GM19099 (cell line): ENCODE measurements around the gene NOVA1.

Source experiments
- POLR2A ChIP-seq: IDR thresholded peaks from 3 replicates; pipeline ENCODE4 v1.6.1; 2011; ENCODE audit warnings: low read depth; ENCODE audit not compliant: insufficient read length; ENCODE audit errors: extremely low read depth

The NOVA1 gene

DNA sequence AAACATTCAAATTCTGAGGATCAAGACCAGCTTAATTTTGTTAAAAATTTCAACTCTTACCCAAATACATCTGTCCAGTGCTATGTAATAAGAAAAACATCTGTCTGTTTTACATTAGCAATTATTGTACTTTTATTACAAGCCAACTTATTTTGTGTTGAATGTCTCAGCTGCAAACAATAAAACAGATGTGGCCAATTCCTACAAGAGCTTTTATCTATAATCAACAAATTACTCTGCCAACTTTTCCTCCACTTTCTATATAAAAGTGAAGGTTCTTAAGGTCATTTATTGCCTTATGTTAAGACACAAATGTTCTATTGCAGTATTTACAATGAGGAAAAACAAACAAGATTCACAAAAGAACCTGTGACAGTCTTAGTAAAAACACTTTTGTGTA, 72.7 kb downstream of the NOVA1 start:
- no peak for TF ChIP-seq POLR2A

DNA sequence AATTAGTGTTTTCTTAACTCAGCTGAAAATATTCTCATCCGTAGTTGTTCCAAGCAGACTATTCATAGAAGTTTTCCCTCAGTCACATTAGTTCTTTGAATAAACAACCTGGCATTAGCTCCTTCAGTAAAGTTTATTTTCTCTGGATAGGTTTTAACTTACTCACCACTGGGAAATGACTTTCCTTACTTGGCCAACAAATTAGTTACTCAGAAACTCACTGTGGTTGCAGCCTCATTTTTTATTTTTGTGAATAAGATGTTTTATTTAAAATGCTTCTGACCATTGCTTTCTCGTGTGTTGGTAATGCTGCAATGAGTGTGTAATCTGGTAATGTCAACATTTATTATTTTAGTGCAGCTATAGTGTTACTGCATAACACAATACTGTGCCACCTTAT, 74.9 kb downstream of the NOVA1 start:
- TF ChIP-seq POLR2A = no peak

DNA sequence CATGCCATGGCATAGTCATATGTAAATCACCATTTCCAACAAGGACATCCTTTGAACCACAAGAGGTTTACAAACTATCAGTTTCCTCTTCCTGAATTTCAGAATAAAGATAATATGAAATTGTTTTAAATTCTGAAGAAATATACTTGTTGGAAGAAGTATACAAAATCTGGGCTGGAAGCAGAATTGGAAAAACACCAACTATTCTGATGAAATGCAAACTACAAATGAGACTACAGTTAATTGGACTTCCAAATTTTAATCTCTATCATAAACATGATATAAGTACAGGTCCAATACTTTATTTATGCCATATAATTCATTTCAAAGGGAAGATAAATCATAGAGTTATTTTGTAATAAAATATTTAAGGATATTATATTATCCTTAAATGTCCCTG, 80.1 kb downstream of the NOVA1 start:
- no peak for TF ChIP-seq POLR2A

DNA sequence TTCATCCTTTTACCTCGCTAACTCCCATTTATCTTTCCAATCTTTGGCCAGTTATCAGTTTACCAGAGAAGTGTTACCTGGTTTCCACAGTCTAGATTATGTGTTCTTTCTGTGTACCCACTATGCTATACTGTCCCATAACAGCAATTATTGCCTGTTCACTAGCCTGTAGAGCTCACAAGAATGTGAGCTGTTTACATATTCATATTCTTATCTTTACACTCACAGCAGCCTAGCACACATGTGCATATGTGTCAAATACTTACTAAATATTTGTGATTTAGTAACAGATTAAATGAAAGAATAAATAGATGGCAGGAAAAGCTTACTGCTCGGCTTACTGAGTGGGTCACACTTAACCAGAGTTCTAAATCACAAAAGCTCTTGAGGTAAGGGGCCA, 97.8 kb downstream of the NOVA1 start:
- TF ChIP-seq POLR2A = no peak

DNA sequence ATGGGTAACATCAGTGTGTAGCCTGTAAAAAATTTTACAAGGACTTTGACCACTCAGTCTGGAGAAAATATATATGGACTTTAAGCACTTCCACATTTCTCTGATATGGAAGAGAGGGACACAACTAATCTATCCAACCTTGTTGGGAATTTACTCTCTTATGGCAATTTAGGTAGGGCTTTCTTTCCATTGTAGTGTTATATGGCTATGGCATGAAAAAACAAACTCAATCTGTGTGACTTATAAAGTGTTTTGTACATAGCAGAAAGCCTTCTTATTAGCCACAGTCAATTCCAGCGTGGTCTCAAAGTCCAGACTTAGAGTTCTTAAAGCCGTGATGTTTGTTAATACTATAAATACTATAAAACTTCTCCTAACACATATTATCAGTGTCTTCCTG, 98.3 kb downstream of the NOVA1 start:
- no peak for TF ChIP-seq POLR2A

DNA sequence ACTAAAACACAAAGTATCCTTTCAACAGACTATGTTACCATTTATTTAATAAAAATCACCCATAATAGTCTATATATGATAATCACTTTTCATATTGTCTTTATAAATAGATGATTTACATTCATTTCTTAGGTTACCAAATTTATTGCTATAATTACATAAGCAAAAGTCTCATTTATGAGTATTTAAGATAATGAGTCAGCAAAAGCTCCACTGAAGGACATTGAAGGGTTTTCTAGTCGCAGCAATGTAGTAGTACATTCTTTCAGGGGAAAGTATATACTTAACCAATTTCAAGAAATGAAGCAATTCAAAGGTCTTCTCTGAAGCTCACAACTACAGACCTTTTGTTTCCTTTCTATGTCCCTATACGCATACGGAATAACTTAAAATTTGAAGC, 110.9 kb downstream of the NOVA1 start:
- no peak for TF ChIP-seq POLR2A

DNA sequence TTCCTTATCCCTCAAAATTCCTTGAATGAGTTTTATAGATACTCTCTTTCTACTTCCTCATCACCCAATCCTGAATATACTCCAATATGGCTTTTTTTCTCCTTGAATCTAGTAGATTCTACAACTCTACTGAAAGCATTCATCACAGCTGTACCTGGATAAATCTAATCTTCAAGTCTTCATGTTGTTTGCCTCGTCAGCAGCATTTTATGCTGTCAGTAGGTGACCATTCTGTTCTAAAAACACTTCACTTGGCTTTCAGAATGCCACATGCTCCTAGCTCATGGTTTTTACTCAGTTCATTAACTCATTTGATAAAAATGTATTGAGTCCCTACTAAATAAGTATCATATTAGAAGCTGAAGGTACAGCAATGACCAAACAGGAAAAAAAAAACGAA, 113.3 kb downstream of the NOVA1 start:
- no peak for TF ChIP-seq POLR2A

DNA sequence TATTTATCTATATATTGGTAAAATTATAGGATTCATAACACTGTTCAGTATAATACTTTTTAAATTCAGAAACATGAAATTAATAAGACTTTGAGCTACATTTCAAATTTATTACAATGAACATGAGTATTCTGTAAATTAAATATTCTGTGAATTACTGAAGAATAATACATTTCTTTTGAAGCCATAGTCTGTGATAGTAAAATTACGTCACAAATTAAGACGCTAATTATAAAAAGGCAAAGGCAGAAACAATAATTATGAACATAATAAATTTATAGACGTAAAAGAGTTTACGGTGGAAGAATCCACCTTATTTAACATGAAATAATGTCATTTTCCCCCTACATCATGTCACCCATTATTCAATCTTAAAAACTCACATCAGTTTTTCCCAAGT, 118.9 kb downstream of the NOVA1 start:
- no peak for TF ChIP-seq POLR2A

DNA sequence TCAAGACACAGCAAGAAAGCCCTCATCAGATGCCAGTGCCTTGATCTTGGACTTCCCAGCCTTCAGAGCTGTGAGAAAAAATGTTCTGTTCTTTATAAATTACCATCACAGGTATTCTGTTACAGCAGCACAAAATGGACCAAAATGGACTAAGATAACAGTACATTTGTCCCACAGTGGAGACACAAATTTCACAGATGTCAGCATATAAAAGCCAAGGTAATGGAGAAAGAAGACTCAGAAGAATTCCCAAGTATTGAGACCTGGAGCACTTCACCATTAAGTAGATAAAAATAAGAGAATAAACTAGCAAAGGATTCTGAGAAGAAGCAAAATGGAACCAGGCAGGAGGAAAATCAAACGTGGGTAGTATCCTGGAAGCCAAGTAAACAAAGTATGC, 131.0 kb downstream of the NOVA1 start:
- TF ChIP-seq POLR2A = no peak

DNA sequence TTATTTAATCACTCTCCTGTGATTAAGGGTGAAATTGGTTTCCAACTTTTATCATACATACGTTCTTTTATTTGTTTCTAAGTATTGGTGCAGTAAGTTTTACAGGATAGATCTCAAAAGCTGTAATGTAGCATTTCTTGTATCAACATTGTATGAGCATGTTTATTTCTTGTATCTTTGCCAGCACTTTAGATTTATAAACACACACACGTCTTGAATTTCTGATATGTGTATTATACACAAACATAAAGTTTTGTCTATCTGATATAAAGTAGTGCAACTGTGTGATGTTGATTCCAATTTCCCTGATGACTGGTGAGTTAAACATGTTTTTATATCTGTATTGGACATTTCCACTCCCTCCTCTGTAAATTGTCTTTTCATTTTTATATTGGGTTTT, 134.7 kb downstream of the NOVA1 start:
- no peak for TF ChIP-seq POLR2A

DNA sequence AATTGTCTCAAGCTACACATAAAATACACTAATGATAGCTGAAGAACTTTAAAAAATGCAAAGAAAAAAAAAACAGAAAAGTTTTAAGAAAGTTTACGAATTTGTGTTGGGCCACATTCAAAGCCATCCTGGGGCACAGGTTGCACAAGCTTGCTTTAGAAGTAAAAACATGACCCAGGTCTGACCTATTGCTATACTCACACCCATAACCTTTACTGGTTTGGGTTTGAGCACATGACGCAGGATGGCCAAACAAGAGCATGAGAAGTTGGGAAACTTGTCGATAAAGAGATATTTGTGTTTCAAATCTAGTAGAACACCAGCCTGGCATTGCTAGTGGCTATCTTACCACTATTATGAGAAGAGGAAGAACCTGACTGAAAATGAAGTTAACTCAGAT, 143.7 kb downstream of the NOVA1 start:
- TF ChIP-seq POLR2A = no peak

DNA sequence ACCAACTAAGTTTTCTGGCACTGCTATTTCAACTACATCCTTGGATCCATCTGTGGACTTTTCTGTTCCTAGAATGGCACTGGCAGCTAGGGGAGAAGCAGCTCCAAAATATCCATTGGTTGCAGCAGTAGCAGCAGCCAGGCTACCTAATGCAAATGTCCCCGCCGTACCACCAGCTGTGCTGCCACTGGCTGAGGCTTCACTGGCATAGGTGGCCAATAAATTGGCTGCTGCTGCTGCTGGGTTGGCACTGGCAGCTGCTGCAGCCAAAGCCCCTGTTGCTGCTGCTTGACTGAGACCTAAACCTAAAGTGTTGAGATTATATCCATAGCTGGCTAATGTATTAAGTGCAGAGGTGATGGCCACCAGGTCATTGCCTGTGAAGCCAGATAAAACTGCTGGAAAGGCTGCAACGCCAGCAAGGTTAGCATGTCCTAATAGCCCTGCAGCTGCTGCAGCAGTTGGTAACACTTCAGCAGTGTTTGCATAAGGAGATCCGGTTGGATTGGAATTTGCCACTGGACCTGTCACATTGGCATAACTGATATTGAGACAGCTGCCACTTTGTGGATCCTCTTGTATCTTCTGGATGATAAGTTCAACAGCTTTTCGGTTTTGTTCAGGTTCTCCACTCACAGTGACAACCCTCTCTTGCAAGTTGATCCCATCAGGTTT, 149.5 kb downstream of the NOVA1 start:
- no peak for TF ChIP-seq POLR2A

DNA sequence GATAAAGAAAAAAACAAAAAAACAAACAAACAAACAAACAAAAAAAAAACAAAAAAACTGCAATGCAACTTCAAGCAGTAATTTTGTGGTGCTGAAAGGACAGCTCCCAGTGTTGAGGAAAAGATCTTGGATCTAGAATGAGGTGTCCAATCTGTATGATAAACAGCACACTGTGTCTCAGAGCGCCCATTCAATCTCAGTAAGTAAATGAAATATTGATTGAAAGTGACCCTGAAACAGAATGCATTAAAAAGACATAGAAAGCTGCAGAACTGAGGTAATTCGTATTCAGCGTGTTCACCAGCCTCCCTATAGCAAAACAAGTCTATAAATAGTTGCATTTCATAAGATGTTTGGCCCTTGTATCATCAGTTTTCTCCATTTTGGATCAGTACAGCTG, 153.0 kb downstream of the NOVA1 start:
- TF ChIP-seq POLR2A = no peak

DNA sequence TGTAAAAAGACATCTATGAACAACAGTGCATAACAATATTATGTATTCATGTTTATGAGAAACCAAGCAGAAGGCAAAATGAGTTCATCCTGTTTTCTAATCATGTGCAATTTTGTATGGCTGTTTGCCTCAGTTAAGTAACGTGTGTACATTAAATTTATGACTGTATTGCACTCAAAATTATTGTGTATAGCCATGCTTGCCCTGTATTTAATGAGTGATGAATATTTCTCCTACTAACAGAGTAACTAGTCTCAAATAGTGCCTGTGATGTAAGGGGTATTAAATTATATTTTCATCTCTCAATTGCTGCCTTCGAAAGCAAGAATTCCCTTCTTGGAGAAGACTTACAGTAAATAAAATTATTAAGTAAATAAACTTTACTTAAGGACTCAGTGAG, 154.2 kb downstream of the NOVA1 start:
- TF ChIP-seq POLR2A = no peak

DNA sequence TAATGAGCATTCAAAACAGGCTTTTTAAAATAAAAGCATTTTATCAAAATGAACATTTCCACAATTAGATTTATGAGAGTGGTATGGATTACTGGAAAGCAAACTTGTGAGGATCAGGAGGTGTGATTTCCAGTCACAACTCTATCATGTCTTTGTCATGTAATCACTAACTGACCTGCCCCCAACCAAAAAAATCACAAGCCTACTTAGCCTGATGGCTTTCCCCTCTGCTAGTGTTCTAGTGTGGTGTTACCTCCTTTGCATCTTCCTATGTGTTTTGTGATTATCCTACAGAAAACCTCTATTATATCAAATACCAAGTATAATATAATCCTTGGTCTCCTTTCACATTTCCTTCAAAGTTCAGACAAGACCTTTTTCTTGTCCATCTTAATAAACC, 168.6 kb downstream of the NOVA1 start:
- TF ChIP-seq POLR2A = no peak

DNA sequence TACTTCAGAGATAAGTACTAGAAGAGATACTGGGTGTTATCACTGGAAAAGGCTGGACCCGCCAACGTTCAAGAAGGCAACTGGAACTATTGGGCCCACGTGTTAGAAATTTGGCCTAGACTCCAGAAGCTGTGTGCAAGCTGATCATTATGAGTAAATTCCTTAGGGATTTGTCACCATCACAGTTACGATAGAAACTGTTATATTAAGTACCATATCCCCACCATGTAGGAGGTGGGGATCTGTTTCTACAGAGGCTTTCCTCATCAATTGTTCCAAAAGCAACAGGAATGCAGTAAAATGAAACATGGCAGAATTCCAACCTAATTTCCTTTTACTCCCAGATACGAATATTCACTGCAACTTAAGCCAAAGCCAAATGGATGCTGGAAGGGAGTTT, 170.7 kb downstream of the NOVA1 start:
- TF ChIP-seq POLR2A = no peak

DNA sequence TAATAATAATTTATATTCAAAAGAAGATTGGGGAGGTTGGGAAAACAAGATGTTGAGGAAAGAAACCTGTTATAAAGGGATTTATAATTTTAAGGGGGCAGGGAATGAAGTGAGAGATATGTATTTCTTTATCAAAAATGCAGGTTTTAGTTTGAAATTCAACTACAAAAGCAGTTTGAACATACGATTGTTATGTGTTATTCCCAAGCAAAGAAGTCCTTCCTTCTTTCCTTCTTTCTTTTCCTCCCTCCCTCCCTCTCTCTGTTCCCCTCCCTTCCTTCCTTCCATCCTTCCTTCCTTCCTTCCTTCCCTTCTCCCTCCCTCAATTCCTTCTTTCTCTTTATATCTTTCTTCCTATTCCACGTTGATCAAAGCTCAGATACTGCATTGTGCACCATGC, 173.3 kb downstream of the NOVA1 start:
- TF ChIP-seq POLR2A = no peak
